NK-92 treated with Interleukin-12 subunit alpha and Interleukin-12 subunit beta, amount 100 ng/mL, for 24 hours (cell line): ENCODE measurements around the gene SLC24A1.

Source experiments
- DNase-seq: peaks from one replicate; lab custom pipeline; 2025; lab: John Stamatoyannopoulos, UW

Gene SLC24A1

DNA sequence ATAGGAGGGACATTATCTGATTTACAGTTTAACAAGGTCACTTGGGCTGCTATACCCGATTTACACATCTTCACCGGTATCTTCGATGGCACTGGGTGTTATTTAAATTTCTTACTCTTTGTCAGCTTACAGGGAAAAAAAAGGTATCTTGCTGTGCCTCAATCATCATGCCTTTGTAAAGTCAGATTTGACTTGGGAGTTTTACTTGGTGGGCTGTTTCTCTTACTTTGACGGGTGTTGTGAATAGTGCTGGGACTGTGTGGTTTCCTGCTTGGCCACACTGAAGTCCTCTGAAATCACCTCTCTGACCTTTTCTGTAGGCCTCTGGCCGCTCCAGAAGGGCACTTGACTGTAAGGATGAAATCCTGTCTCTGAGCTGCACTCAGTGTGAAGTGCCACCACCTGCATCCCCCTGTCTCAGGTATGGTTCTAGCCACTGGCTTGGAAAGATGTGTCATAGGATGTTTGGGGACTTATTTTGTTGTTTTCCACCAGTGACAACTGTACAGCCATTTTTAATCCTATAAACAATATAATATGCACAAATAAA is 3.1 kb upstream of the SLC24A1 start:
- DNase-seq = no peak

DNA sequence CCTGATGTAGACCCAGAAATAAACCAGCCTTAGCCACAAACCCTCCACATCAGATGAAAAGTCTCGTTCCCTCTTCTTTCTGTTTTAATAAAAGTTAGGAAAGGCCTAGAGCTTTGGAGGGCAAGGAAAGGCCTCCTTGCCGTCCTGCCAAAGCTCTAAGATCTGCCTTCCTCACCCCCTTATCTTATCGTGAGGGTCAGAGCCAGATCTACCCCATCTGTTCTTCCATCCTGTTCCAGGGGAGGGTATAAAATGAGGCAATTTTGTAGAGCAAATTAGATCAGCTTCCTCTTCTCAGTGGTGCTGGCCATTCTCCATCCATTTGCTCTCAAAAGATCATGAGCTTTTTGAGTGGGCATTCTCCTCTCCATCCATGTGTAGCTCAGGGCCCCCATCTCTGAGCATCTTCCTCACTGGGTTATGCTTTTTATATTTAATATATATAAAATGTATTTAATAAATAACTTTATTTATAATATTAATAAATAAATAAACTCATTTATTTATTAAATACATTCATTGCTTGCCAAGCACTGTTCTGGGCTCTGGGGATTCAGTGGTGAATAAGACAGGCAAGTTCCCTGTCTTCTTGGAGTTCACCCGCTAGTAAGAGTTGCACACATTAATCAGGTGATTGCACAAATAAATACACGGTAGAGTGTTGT is 2.0 kb upstream of the SLC24A1 start:
- DNase-seq = no peak

DNA sequence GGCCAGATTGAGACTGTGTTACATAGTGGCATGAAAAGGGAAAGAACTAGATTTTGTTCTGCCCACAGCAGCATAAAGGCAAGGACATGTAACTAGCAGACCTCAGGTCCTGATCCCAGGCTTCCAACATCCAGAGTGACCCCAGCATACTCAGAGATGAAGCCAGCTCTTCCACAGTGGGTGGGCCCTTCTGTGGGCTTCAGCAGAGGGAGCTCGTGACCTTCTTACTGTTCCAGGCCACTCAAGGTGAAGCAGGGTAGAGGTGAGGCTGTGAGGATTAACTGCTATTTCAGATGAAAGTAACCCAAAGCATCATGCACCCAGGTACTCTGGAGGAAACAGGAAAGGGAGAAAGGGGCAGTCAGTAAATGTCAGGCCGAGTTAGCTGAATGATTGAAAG is 905 bp upstream of the SLC24A1 start:
- no peak for DNase-seq

DNA sequence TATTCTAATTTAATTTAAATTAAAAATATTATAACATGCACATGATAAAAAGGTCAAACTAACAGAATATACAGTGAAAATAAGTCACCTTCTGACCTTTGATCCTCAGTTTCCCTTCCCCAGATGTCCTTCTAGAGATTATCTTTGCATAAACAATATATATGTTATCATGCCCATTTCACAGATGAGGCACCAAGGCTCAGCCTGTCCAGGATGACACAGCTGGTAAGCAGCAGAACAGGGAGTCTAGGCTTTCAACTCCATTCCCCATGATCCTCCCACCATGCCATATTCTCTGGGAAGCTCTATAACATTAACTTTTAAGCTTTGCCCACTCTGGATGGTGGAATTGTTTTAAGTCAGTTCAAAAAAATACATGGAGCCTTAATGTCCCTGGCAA is 1.4 kb downstream of the SLC24A1 start:
- DNase-seq = no peak

DNA sequence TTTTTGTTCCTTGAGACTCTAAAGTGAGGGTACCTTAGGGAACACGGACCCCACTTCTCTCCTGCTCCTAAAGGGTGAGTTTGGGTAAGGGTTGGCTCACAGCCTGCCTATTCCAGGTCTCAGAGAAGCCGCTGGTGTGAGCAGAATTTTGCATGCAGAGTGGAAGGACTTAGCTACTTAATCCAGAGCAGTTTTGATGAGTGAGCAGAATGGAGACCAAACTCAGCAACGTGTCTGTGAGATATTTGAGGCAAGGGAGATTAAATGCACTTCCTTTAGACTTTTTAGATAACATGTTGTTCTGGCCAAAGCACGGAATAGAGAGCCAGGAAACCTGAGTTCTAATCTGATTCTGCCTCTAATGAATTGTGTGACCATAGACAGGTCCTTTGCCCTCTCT is 5.1 kb downstream of the SLC24A1 start:
- no peak for DNase-seq

DNA sequence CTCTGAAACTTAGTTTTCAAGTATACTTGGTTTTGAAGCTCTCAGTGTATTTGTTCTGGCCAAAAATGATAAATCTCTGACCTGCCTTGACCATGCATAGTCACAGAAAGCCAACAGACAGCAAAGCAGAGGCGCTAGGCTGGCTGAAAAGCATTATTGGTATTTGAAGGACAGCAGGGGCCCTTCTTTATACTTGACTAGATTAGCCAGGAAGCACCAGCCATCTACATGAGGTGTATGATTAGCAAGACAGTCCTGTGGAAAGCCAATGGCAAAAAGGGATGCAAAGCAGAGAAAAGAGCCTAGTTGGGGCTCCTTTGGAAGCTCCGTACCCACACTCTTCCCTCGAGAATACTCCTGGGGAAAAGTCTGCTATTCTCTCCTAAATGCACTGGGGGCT is 7.8 kb downstream of the SLC24A1 start:
- no peak for DNase-seq

DNA sequence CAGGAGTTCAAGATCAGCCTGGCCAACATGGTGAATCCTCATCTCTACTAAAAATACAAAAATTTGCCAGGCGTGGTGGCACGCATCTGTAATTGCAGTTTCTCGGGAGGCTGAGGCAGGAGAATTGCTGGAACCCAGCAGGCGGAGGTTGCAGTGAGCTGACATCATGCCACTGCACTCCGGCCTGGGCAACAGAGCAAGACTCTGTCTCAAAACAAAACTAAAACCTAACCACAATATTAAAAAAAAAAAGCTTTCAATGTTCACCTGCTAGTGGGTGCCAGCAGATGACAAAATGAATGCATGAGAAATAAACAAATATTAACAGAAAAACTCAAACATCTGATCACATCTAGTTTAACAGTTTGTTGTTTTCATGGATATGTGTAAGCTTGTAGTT is 9.0 kb downstream of the SLC24A1 start:
- DNase-seq = peak; percentile 20

DNA sequence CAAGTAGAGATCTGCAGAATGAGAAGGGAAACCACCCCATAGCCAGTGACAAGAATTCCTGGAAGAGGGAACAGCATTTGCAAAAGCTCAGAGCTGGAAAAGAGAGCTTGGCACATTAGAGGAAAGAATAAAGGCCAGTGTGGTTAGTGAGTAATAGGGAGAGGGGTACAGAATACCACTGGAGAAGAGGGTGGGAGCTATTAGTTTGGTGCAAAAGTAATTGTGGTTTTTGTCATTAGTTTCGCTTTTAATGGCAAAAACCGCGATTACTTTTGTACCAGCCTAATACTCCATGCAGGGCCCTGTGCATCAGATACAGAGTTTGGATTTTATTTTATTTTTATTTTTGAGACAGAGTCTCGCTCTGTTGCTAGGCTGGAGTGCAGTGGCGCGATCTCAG is 9.8 kb downstream of the SLC24A1 start:
- no peak for DNase-seq

DNA sequence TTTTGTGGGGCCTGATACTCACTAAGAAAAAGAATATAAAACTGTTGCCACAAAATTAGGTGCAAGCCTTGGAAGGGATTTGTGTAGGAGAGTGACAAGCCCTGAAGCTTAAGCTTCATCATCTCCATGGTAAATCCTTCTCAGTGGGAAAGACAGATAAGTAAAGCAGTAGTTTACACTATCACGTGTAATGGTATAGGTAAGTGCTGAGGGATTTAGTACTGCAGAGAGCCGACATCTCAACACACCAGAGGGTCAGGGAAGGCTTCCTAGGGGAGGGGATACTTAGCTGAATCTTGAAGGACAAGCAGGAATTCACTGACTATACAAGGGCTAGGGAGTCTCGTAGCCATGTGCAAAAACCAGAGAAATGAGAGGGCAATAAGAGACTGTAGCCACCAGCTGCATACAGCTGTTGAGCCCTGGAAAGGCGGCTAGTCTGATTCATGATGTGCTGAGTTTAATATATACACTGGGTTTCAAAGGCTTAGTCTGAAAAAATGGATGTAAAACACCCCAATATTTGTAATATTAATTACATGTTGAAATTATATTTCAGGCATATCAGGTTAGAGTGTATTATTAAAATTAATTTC is 11.1 kb downstream of the SLC24A1 start:
- no peak for DNase-seq

DNA sequence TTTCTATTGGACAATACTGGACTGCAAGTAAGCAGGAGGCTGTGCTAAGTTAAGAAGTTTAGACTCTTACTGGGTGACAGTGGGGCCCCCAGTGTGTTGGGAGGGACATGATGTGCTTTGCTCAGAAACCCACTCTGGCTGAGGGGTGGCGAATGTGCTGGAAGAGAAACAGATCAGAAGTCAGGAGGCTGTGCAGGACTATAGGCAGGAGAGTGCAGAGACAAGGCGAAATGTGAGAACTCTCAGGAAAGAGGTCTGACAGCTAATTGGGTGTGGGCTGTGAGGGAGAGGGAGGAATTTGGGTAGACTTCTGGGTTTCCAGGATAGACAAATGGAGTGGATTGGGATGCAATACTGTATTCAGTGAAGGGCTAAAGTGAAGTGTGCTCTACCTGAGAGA is 12.0 kb downstream of the SLC24A1 start:
- no peak for DNase-seq

DNA sequence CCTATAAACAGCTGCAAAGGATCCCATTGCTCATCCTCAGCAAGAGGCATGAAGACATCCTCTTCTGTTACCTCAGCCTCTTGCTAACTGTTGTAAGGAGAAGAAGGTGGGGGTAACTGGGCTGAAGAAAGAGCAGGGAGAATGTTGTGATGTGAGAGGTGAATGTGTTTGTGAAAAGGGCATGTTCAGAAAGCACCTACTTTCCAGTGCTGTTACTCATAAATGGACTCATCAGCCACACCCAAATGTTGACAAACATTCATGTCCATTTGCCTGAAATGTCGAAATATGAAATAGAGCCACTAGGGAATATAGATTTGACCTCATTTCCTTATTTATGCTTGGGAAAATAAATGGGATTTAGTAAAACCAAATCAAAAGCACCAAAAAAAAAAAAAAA is 12.6 kb downstream of the SLC24A1 start:
- no peak for DNase-seq

DNA sequence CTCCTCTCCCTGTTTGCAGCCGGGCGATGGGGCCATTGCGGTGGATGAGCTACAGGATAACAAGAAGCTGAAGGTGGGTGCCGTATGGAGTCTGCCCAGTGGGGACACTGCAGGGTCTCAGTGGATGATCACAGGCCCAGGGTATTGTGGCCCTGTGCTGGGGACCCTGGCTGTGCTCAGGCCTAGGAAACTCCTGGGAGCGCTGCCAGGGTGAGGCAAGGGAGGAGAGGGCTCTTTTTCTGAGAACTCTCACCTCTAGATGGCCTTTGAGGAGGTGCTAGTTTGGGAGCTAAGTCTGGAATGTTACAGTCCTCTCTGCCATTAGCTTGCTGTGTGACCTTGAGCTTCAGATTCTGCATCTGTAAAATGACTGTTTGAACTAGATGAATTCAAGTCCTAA is 16.4 kb downstream of the SLC24A1 start:
- no peak for DNase-seq

DNA sequence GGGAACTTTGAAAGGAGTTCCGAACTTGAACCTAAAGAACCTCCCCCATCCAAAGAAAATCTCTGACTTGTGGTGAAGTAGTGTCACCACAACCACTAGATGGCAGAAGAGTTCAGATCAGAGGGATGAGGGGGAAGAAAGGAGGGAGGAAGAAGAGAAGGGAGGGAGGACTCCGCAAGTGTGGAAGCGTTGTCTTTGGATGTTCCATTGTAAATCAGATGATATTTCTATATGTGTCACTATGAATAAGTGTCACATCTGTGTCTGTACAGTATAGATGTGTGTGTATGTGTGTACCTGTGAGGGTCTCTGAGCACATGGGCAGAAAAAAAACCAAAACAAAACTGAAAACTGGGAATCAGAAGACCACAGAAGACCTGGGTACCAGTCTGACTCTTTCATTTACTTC is 16.9 kb downstream of the SLC24A1 start:
- DNase-seq = no peak

DNA sequence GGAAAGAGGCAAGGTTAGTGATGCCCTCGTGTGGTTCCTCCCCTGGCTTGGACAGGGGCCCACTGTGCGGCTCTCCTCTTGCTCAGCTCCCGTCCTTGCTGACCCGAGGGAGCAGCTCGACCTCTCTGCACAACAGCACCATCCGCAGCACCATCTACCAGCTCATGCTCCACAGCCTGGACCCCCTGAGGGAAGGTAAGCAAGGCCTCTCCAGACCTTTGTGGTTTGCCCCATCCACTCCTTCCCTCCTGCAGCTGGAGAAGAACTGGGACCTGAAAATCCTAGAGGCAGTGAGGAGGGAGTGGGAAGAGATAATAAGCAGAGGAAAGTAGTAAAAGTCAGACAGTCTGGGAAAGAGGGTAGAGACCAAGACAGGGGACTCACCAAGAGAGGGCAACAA is 17.8 kb downstream of the SLC24A1 start:
- DNase-seq = no peak

DNA sequence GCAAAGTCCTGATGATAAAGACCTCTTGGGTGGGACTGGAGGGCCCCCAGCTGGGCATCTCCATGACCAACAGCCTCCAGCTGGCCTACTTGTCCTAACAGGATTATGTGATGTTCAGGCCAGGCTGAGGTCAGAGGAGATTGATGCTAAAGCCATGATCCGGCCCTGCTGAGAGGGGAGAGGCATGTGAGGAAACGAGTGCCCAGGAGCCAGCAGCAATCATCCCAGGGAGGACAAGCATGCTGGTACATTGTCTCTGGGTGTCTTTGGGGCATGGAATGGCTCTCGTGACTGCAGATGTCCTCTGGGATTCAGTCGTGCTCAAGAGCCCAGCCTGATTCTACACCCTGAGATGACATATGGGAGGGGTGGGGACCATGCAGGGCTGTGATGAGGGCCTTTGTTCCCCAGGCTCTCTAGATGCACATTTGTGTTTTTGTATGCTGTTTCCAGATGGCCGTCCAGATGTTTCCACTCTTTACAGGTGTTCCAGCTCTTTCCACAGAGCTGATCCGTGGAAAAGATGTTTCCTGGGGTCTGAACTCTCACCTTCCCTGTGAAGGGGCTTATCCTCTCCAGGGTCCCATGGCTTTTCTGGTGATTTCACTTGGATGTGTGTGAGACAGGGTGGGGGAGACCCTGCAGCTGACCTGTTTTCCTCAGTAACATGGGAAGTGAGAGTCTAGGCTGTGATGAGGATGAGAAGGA is 20.2 kb downstream of the SLC24A1 start:
- DNase-seq = no peak

DNA sequence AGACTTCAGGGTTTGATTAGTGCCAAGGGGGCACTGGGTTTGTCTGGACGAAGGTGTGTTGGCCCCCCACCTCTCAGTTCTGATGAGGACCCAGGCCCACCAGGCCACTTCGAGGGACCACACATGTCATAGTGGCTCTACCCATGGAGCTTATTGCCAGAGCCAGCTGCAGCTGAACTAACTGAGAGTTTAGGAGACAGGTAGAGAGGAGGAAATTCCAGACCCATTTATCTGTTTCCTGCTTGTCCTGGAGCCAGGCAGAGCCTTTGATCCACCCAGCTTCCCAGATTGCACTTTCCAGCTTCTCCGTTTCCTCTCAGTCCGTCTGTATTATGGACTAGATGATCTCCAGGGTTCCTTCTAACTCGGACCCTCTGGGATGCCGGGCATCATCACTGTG is 20.9 kb downstream of the SLC24A1 start:
- DNase-seq = no peak

DNA sequence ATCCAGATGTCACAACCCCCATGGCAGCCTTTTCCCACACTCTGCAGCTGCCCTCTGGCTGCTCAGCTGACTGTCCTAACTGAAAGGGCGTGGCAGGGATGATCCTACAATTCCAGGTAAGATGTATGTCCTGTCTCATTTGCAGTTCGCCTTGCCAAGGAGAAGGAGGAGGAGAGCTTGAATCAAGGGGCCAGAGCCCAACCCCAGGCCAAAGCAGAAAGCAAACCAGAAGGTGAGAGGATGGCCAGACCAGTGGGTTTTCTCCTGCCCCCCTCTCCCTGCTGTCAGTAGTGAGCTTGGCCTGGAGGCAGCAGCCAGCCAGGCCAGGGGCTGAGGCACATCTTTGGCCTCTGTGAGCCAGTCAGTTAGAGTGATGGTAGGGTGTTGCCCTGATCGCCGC is 22.5 kb downstream of the SLC24A1 start:
- no peak for DNase-seq

DNA sequence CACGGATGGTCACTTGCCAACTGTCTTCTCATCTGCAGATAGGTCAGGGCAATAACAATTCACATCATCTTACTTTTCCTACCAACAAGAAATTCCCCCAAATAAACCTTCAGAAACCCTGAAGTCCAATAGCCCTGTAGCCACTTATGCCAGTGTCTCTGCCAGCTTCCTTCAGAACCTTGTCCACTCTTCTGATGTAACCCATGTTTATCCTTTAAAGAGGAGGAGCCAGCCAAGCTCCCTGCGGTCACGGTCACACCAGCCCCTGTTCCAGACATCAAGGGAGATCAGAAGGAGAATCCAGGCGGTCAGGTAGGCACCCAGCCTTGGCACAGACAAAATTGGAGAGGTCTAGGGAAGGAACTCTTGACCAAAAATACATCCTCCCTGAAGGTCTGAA is 23.7 kb downstream of the SLC24A1 start:
- DNase-seq = no peak

DNA sequence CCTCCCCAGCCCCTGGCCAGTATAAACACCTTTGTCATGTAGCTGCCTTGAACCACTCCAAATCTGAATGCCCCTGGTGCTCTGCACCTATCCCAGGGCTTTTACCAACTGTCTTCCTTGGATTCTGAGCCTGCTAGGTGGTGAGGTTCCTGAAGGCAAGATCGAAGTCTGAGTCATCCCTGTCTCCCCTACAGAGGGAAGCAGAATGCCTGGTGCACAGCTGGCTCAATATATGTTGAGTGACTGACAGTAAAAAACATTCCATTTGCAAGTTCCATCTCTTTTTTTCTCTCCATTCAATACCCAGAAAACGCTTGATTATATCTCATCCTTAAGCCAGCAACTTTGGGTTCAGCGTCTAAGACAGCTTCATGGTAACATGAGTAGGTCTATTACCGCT is 24.7 kb downstream of the SLC24A1 start:
- no peak for DNase-seq

DNA sequence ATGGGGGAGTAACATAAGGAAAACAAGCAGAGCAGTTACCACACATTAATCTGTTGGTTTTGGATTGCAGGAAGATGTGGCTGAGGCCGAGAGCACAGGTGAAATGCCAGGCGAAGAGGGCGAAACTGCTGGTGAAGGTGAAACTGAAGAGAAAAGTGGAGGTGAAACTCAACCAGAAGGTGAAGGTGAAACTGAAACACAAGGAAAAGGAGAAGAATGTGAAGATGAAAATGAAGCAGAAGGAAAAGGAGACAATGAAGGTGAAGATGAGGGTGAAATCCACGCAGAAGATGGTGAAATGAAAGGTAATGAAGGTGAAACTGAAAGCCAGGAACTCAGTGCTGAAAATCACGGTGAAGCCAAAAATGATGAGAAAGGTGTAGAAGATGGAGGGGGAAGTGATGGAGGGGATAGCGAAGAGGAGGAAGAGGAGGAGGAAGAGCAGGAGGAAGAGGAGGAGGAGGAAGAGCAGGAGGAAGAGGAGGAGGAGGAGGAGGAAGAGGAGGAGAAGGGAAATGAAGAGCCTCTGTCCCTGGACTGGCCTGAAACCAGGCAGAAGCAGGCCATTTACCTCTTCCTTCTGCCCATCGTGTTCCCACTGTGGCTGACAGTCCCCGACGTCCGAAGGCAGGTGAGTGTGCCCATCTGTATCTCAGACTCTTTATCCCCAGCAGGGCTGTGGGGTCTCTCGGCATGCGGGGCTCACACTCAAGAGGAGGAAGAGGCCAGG is 28.7 kb downstream of the SLC24A1 start:
- no peak for DNase-seq

DNA sequence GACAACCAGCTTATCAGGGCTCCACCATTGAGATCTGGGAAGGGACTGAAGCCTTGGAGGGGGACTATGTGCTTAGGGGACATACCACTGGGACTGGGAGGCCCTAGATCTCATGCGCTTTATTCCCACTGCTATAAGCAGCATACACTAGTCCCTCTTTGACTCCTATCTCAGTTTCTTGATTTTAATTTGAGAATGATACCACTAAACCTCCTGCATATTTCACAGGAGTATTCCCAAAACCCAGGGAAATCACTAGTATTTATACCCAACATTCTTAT is 29.2 kb downstream of the SLC24A1 start:
- no peak for DNase-seq

DNA sequence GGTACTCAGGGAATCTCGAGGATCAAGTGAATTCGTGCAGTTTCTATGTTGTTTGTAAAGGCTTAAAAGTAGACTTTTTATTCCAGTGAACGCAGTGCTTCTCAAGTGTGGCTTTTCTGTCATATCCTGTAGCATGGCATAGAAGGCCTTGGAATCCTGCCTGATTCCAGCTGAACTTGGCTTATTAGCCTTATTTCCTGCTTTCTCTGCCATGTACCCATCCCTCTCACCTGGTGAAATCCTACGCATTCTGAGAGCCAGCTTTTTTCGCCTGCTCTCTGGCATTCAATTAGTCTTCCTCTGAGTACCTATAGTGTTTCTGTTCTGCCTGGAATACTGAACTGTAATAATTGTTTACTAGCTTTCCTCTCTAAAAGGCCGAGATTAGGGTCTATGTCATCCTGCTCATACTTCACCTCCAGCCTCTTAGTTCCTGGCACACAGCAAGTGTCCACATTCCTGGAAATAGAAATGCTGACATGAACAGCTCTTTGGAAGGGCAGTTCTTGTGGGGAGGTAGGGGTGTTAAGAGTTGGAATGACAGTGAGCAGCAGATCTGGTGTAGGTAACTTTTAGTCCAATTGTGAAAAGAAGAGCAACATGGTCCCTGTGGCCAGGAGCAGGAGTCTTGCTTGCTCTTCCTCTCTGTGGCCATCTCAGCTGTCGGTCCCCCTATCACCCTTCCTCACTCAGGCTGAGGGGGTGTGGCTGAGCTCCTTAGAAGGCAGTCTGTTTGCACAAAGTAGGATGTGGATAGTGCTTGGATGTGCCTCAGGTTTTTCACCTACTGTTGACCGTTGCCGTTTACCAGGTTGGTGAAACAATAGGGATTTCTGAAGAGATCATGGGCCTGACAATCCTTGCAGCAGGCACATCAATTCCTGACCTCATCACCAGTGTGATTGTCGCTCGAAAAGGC is 30.4 kb downstream of the SLC24A1 start:
- no peak for DNase-seq
